Jurkat, Clone E6-1 (cell line): ENCODE results near the gene SGCD.
"Not testable (repeated sequence)": the region's sequence is repeated elsewhere in the genome, so short reads cannot be mapped to it uniquely, and the experiment has no call there.

Source experiments
- DNase-seq: peaks from one replicate; pipeline ENCODE4 v3.0.0-alpha.2; 2011; ENCODE audit warnings: low read depth, low spot score
- H3K4me3 ChIP-seq: 2 replicates; pipeline ENCODE4 v1.5.1; 2011; ENCODE audit warnings: mild to moderate bottlenecking, low read length, control low read depth, moderate library complexity

The SGCD gene

DNA sequence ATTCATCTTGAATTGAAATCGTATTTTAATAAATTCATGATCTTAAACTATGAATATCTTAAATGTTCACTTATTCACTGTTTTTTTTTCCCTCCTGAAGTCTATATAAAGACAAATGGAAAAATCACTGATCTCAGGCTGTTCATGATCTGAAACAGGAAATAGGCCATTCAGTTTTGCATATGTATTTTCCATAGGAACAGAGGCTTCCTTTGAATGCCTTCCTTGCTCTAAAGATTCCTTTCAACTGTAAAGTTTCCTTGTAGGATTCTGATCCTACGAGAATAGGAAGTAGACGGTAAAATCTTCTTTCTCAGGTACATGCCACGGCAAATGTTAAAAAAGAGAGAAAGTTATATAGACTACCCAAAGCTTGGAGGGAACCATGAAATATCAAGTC, 328.8 kb downstream of the SGCD start:
- no peak for DNase-seq
- no peak overlapping the region for H3K4me3 ChIP-seq

DNA sequence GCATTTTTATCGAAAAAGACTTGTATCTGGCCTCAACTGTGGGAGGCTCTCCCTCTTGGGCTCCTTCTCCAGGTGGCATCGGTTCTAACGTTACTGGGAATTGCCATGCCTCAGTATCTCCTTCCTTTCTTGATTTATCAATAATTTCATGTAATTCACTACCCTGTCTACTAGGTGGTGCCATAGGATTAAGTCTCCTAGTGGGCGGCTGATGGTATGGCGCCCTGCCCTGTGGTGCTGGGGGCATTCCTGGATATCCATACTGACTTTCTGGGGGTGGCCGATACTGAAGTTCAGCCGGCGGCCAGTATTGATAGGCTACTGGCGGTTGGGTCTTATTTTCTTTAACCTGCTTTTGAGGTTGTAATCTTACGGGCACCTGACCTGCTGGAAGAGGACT, 337.9 kb downstream of the SGCD start:
- not testable (repeated sequence) for DNase-seq, H3K4me3 ChIP-seq

DNA sequence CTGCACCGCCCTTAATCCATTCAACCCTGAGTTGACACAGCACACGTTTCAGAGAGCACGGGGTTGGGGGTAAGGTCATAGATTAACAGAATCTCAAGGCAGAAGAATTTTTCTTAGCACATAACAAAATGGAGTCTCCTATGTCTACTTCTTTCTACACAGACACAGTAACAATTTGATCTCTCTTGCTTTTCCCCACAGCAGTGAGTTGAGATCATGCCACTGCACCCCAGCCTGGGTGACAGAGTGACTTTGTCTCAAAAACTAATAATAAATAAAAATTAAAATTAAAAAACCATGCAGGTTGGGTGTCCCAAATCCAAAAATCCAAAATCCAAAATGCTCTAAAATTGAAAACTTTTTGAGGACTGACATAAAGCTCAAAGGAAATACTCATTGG, 339.7 kb downstream of the SGCD start:
- not testable (repeated sequence) for H3K4me3 ChIP-seq, DNase-seq

DNA sequence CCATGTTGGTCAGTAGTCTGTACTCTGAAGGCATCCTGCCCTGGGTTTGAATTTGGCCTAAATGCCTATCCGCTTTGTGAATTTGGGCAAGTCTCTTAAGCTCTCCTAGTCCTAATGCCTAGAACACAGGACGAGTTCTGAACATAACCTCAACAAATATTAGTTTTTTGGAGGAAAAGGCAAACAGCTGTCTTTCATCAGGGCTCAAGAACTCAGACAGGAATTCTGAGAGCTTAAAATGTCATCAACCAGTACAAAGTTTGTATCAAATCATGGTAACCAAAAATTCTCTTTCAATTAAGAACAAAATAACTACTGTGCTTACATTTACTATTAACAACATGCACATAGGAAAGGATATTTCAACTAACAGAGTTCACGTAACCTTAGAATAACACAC, 340.7 kb downstream of the SGCD start:
- H3K4me3 ChIP-seq, result no peak overlapping the region
- DNase-seq, result no peak

DNA sequence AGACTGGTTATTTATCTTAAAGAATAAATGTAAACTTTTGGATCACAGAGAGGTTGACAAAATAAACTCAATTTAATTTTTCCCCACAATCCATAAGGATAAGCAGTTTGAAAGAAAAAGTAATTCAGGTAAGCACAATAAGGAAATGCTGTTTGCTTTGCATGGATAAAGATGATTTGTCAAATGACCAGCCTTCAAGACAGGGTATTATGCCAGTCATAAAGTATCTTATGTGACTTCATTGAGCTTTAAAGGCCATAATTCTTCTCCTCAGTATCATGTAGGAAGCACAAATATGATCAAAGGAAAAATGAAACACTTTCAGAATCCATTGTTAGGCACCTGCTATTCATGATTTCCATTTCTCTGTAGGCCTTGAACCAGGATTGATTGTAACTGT, 342.5 kb downstream of the SGCD start:
- DNase-seq, result no peak
- H3K4me3 ChIP-seq, result no peak overlapping the region

DNA sequence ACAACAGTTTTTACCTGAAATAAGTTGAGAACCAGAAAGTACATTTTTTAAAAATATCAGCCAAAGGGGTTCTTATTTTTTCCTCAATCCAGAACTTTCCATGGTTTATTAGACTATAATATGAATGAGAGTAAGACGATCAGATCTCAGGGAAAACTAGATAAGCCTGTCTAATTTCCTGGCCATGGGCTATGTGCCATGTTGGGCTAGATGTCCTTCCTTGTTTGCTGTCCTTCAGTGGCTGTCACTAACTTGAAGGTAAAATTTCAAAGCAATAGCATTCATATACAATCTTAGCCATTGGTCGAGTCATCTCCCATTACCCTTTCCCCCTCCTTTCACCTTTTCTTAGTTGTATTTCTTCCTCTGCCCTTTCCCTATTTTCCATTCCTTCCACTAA, 343.7 kb downstream of the SGCD start:
- no peak for DNase-seq

DNA sequence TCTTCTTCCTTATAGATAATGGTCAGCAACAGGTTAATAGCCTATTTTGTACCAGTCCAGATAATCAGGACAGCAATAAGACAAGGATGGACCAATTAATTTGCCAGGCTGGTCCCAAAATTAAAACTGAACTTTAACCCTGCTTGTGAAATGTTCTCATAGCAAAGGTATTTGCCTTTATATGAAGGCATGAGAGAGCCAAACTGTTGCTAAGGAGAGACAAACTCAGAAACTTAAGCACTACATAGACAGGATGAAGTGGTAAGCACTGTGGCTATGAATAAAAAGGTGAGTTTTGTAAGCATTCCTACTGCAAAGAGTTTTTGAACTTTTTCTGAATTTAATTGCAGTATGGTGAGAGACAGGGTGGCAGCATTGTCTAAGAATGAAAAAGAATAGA, 348.4 kb downstream of the SGCD start:
- no peak overlapping the region for H3K4me3 ChIP-seq
- DNase-seq, result no peak

More for the DNA sequence above, 343.7 kb downstream of the SGCD start:
- H3K4me3 ChIP-seq, result no peak overlapping the region

DNA sequence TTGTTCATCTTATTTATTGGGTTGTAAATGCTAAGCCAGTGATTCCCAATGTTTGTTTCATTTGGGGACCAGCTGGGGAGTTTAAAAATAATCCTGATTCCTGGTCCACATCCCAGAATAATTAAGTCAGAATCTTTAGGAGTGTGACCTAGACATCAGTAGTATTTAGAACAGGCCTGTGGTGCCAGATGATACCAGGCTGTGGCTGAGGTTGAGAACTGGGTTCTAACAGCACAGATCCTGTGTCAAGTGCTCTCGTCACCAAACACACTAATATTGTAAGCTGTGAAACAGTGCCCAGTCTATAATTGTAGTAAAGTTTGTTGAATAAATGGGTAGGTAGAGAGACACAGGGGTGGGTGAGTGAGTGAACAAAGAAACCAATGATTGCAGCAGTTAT, 351.0 kb downstream of the SGCD start:
- DNase-seq, result no peak
- H3K4me3 ChIP-seq, result no peak overlapping the region

DNA sequence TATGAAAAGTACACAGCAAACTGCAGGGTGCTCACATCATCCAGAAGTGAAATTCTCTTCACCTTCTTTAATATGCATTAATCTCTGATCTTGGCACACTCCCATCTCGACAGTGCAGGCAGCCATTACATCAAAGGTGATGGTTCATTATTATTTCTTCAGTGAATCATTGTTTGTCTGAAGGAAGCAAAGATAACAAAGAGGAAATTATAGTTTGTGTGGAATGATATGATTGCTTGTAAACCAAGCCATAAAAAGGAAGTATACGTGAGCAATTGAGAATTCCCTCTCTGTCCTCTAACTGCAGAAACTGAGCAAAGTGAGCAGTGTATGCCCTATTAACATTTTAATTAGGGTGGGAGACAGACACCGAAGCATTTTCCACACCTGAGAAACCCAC, 351.5 kb downstream of the SGCD start:
- no peak for DNase-seq

DNA sequence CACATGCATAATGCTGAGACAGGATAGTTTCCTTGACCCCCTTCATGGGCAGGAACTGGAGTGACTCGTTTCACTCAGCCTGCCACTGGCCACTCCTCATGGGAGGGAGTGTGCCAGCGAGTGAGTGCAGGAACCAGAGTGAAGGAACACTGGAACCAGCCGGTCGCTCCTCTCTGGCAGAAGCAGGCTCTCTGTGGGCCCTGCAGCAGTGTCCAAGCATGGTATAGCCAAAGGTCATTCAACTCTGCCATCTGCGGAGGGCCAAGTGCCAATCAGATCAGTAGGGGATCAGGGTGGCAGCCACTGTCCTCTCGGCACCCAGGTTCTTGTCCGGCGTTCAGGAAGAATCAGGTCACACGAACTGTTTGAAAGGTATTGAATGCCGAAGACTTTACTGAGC, 353.9 kb downstream of the SGCD start:
- no peak overlapping the region for H3K4me3 ChIP-seq
- no peak for DNase-seq

More for the DNA sequence above, 351.5 kb downstream of the SGCD start:
- H3K4me3 ChIP-seq, result no peak overlapping the region

DNA sequence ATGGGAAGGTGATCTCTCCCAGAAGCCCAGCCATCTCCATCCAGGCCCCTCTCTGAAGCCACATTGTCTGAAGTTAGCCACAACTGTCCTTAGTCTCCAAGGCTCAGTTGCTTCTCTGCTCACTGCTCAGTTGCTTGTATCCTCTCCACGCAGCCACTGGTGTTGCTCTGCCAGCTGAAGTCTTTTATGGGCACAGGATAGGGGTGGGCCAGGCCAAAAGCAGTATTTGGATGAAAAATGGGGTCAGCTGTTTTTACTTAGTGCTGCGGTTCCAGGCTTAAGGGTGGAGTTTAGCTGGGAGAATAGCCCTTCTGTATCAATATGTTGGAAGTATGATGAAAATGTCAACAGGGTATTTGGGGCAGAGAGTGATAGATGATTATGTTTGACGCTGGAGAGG, 354.3 kb downstream of the SGCD start:
- no peak for DNase-seq
- no peak overlapping the region for H3K4me3 ChIP-seq

DNA sequence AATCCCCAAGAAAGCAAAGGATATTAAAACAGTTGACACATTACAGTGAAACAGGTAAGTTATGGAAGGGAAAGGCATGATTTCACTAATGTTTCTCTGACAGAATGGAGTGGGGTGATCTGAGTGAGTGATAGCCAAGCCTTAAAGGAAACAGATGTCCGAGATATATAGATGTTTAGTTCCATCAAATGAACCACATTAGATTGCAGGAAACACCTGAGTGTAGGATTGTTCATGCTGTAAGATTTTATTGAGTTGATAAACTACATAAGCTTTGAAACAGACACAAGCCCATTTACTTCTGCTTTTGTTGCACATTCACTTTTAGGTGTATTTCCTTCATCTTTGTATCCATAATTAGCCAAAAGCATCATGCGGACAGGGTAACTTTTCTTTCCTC, 356.0 kb downstream of the SGCD start:
- peak; percentile 72 for DNase-seq
- no peak overlapping the region for H3K4me3 ChIP-seq

DNA sequence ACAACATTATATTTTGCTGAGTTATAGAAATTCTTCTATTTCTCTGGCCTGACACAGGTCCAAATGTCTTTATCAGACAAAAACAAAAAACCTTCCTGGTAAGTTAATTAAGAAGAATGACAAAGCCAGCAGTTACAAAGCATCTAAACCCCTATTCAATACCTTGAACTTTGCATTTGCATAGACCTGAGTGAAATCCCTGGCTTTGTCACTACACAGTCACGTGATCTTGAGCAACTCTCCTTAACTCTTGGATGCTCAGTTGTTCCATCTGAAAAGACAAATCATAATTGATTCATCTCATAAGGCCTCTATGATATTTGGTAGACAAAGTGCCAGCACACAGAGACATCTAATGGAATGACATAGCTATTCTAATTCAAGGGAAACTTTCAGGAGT, 356.5 kb downstream of the SGCD start:
- no peak overlapping the region for H3K4me3 ChIP-seq
- no peak for DNase-seq

DNA sequence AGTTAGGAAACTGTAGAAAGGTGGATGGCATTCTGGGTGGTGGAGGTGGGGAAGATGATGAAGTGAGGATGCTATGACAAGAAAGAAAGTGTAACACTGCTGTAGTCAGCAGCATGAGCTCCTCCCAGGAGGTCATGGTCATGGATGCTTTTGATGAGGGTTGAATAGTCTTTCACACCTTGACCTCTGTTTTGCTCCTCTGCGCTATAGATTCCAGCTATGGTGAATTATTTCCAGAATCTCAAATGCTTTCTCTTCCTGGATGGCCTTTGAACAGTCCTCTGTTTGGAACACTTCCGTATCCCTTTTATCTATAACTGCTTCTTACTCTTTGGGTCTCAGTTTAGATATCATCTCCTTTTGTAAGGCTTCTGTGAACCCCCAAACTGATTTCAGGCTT, 357.3 kb downstream of the SGCD start:
- H3K4me3 ChIP-seq, result no peak overlapping the region
- DNase-seq, result no peak

DNA sequence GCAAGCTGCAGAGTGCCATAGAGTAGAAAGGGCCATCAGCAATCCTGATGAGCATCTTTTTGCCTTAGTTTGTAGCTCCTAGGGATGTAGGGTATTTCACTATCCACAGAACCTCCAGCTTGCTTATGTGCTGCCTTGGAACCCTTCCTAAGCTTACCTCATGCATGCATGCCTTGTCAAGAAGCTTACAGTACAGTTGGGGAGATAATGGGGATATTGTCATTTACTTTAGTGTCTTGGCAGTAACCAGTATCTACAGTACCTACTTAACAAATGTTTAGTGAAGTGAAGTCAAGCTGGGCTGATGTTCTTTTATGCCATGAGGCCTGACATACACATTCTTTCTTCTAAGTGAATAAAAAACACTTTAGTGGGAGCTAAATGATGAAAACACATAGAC, 358.5 kb downstream of the SGCD start:
- H3K4me3 ChIP-seq, result no peak overlapping the region
- DNase-seq, result no peak

DNA sequence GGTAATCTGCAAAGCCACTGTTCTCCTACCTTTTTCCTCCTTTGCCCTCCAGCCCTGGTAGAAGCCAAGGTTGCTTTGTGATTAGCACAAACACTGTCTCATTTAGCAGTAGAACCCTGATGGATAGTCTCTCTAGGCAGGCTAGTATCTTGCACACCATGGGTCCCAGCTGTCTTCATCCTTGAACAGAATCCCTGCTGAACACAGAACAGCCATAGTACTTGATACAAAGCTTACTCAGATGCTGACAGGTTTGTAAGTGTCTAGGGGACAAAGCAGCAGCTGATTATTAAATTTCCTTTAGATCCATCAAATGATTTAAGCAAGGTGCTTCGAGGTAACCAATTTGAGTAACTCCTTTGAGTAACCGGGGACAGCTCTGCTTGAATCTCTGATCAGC, 359.4 kb downstream of the SGCD start:
- no peak for DNase-seq
- no peak overlapping the region for H3K4me3 ChIP-seq

DNA sequence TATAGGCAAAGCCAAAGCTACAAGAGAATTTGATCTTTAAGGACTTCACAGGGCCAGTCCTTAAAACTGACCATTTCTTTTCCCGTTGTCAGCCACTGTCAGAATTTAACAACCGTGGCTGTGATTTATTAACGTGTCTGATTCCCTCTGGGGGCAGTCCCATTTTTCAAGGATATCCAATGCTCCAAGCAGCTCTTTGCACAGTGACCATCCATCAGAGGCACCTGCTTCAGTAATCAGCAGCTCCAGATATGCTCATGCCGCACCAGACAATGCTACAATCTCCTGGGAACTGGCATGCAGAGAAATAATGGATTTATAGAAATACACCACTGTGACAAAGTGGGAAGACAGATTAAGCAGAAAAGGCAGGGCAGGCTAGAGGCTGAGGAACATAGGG, 359.8 kb downstream of the SGCD start:
- no peak overlapping the region for H3K4me3 ChIP-seq
- no peak for DNase-seq

DNA sequence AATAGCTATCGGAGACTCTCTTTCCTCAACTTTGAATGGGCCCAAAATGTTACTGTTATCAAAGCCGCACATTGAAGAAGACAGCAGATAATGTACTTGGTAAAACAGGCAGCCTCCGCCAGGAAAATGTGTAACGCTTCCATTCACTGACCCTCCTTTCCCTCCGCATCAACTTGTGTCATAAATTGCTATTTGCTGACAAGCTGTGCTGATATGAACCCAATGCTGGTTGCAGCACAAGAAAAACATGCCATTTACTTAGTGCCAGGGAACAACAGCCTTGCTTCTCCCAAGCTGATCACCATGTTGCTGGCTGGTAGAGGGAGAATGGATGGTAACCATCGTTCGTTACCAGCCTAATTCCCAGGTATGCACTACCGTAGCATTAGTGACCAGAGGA, 360.6 kb downstream of the SGCD start:
- no peak for DNase-seq
- H3K4me3 ChIP-seq, result no peak overlapping the region

DNA sequence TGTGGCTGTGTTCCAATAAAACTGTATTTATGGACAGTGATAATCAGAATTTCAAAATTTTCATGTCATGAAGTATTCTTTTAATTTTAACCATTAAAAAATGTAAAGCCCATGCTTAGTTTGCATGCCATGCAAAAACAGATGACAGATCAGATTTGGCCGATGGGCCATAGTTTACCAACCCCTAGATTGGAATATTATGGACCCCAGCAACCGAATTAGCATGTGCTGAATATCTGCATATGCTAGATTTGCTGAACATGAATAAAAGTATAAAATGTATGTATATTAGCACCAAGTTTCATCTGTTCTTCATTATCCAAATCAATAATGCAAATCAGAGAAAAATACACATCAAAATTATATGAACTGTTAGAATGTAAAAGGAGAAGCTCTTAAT, 364.6 kb downstream of the SGCD start:
- DNase-seq, result no peak
- no peak overlapping the region for H3K4me3 ChIP-seq

DNA sequence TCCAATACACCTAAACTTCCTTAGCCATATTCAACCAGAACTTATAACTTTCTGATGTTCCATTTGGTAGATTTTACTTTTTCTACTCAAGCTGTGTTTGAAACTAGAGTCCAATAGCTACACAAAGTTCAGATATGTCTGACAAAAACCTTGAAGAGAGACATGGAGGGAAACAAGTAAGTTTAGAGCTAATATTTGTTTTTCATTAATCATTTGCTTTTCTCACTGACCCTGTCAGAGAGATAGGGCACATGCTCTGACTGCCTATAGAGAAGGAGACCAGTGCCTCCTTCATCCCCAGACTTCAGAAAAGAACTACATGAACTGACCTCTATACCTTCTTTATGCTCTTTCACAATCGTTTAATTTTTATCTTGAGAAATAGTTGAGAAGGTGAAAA, 366.1 kb downstream of the SGCD start:
- DNase-seq, result no peak
- H3K4me3 ChIP-seq, result no peak overlapping the region

DNA sequence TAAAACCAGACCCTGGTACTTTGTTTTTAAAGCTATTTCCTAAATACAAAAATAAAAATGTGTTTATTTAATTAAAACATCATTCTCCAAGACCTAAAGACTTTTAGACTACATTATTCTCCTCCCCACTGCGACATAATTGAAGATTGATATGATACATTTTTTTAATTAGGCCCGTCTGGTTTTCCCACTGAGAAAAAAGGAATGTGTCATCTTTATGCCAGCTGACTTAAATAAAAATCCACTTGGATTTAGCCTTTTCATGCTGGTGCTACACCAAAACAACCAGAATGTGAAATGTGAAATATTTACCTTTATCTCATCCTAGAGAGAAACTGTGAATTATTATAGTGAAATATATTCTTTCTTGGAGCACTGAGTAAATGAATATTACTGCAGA, 367.6 kb downstream of the SGCD start:
- no peak for DNase-seq
- H3K4me3 ChIP-seq, result no peak overlapping the region

DNA sequence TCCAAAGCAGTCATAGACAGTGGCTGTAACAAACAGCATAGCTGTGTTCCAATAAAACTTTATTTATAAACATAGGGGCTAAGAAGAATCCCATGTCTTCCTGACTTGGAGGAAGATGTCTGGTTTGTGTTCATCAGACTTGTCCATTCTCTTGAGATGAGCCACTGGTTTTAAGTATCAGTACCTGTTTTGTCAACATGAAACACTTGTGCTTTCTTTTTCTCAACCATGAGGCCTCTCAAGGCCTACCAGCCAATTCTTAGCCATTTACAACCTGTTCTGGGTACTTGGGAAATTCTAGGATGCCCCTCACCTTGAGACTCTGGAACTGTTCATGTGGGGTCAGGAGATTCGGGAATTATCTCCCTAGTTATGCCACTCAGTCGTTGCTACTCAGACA, 368.8 kb downstream of the SGCD start:
- H3K4me3 ChIP-seq, result no peak overlapping the region
- no peak for DNase-seq
